Endodermal cell (in vitro differentiated cells): ENCODE measurements around the gene ILKAP. TPM values are rescaled to one million over a fixed set of nuclear protein-coding genes. Genes with fewer than 3 reads are reported as not detected.

ENCODE experiments used
- DNase-seq: peaks from one replicate; pipeline ENCODE4 v3.0.0-alpha.2; 2017
- H3K27ac ChIP-seq: 2 replicates; pipeline ENCODE4 v1.5.1; 2013; ENCODE audit warnings: mild to moderate bottlenecking, low read depth, low read length, moderate library complexity
- H3K27me3 ChIP-seq: 2 replicates; pipeline ENCODE4 v1.6.1; 2013; ENCODE audit warnings: mild to moderate bottlenecking, low read length, moderate library complexity; ENCODE audit not compliant: insufficient read depth, control insufficient read depth, poor library complexity, severe bottlenecking
- H3K36me3 ChIP-seq: 2 replicates; pipeline ENCODE4 v1.7.0; 2013; ENCODE audit warnings: mild to moderate bottlenecking, low read length, moderate library complexity; ENCODE audit not compliant: control insufficient read depth, insufficient read depth
- H3K4me1 ChIP-seq: one replicate; pipeline ENCODE4 v1.7.0; 2013; ENCODE audit warnings: low read length; ENCODE audit not compliant: control insufficient read depth, insufficient read depth
- H3K4me3 ChIP-seq: 2 replicates; pipeline ENCODE4 v1.5.1; 2013; ENCODE audit warnings: mild to moderate bottlenecking, low read length, moderate library complexity
- H3K9ac ChIP-seq: 2 replicates; pipeline ENCODE4 v1.6.1; 2013; ENCODE audit warnings: mild to moderate bottlenecking, low read length, moderate library complexity; ENCODE audit not compliant: poor library complexity, severe bottlenecking; ENCODE audit errors: extremely low read depth
- H3K9me3 ChIP-seq: 2 replicates; pipeline ENCODE4 v1.6.1; 2013; ENCODE audit warnings: mild to moderate bottlenecking, low read length, moderate library complexity; ENCODE audit not compliant: control insufficient read depth
- H3K27ac Mint-ChIP-seq: 2 replicates; pipeline ENCODE4 v1.8.0; 2020; ENCODE audit warnings: mixed read lengths
- H3K27me3 Mint-ChIP-seq: 2 replicates; pipeline ENCODE4 v1.8.0; 2021; ENCODE audit warnings: mild to moderate bottlenecking, mixed read lengths; ENCODE audit not compliant: insufficient read depth
- H3K36me3 Mint-ChIP-seq: 2 replicates; pipeline ENCODE4 v1.8.0; 2020; ENCODE audit warnings: low read depth, mixed read lengths
- H3K4me1 Mint-ChIP-seq: 2 replicates; pipeline ENCODE4 v1.8.0; 2020; ENCODE audit warnings: mixed read lengths
- H3K4me3 Mint-ChIP-seq: 2 replicates; pipeline ENCODE4 v1.8.0; 2020; ENCODE audit warnings: mild to moderate bottlenecking, moderate library complexity, mixed read lengths
- H3K9me3 Mint-ChIP-seq: 2 replicates; pipeline ENCODE4 v1.8.0; 2020; ENCODE audit warnings: mild to moderate bottlenecking, mixed read lengths
- WGBS, 2 experiments: methylation state at CpG; one replicate each; pipeline versions ENCODE4 v1.1.5 to v1.1.7; 2013; ENCODE audit warnings: missing lambda C conversion rate in 2 of 2, mixed read lengths in 1 of 2; ENCODE audit not compliant: insufficient coverage in 1 of 2, insufficient read length in 1 of 2; 5-methylcytosine and 5-hydroxymethylcytosine counted together
- total RNA-seq, 2 donors: library from RNA; stranded (reverse); fragmentation: NEBNext Ultra II Directional in 1 of 2; extraction: Animal tissue kit (Norgen Biotek cat#: 25700) in 1 of 2; gene quantifications; 2 replicates in 1 of 2; 3 replicates in 1 of 2; pipeline ENCODE4 v1.2.1, GENCODE V29; 2021
- TF ChIP-seq, protein P1 (sequence below): fragments of 200-600 bp; sonication (generic); conservative IDR thresholded peaks from 2 replicates; pipeline ENCODE4 v1.5.0; 2021; ENCODE audit warnings: antibody characterized with exemption, mild to moderate bottlenecking

ILKAP gene
- total RNA-seq, 2 donors from 2014 or later = 40.9 to 46.4 TPM

DNA sequence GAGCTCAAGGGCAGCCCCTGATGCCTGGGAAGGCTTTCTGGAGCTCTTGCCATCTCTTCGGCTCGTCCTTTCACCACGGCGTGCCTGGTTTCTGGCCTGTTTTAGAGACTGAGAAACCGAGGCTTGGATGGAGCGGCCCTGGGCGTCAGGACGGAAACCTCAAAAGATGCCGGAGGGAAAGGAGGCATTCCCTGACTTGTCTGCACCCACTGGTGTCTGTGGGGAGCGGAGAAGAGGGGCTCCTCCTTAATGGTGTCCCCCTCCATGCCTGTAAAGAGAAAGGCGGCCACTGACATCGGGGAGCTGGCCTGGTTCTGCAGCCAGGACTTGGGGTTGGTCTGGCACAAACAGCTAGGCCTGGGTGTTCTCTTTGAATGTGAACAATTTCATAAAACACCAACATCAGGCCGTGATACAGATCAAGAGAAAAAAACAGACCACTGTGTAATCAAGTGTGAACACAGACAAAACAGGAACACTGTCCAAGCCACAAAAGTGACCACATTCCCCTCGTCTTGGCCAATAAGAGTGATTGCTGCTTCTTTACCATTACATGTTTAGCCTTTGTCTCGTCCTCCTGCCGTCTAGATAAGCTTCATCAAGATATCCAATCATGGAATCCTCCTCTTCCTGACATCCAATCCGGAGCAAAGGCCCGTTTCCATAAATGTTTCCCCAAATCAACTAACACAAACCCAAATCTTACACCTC lies 633 bp upstream of the ILKAP start:
- Histone ChIP-seq H3K9ac (peak overlapping the region; percentile 40), H3K4me1 (peaks cover 2% of the 10 kb centered on the region), H3K9me3 (peaks cover 14% of the 10 kb centered on the region), H3K27me3 (peaks cover 20% of the 10 kb centered on the region), H3K36me3 (no peaks in the 10 kb centered on the region), H3K27ac (peak overlapping the region; percentile 71), H3K4me3 (peak overlapping the region; percentile 81)
- H3K4me3 Mint-ChIP-seq = peak overlapping the region; percentile 81
- H3K9me3 Mint-ChIP-seq = peaks cover 10% of the 10 kb centered on the region
- peaks cover 10% of the 10 kb centered on the region for H3K27me3 Mint-ChIP-seq
- no peaks in the 10 kb centered on the region for H3K36me3 Mint-ChIP-seq
- no peak for DNase-seq
- H3K4me1 Mint-ChIP-seq = peaks cover 13% of the 10 kb centered on the region
- TF ChIP-seq, protein P1, sequence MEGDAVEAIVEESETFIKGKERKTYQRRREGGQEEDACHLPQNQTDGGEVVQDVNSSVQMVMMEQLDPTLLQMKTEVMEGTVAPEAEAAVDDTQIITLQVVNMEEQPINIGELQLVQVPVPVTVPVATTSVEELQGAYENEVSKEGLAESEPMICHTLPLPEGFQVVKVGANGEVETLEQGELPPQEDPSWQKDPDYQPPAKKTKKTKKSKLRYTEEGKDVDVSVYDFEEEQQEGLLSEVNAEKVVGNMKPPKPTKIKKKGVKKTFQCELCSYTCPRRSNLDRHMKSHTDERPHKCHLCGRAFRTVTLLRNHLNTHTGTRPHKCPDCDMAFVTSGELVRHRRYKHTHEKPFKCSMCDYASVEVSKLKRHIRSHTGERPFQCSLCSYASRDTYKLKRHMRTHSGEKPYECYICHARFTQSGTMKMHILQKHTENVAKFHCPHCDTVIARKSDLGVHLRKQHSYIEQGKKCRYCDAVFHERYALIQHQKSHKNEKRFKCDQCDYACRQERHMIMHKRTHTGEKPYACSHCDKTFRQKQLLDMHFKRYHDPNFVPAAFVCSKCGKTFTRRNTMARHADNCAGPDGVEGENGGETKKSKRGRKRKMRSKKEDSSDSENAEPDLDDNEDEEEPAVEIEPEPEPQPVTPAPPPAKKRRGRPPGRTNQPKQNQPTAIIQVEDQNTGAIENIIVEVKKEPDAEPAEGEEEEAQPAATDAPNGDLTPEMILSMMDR = no peak
- peak overlapping the region; percentile 52 for H3K27ac Mint-ChIP-seq
- 77 to 81% methylated on average over 12 to 18 of the region's 18 CpGs for WGBS, 2 experiments

GRCh38 chr2:238202326-238203093 lies 985 bp downstream of the ILKAP start:
- DNase-seq = peak; percentile 67
- H3K4me3 ChIP-seq = peak overlapping the region; percentile 94
- no peak overlapping the region for H3K27ac ChIP-seq
- Mint-ChIP-seq H3K4me3 (peak overlapping the region; percentile 81), H3K4me1 (peaks cover 16% of the 10 kb centered on the region), H3K27me3 (peaks cover 10% of the 10 kb centered on the region), H3K36me3 (no peaks in the 10 kb centered on the region), H3K9me3 (peaks cover 10% of the 10 kb centered on the region), H3K27ac (peak overlapping the region; percentile 35)
- 17 to 20% methylated on average over 17 to 27 of the region's 27 CpGs for WGBS, 2 experiments
- H3K4me1 ChIP-seq = peaks cover 2% of the 10 kb centered on the region
- TF ChIP-seq, protein P1 = no peak
- H3K9ac ChIP-seq = peak overlapping the region; percentile 69
- peaks cover 4% of the 10 kb centered on the region for H3K27me3 ChIP-seq
- no peaks in the 10 kb centered on the region for H3K36me3 ChIP-seq
- H3K9me3 ChIP-seq = peaks cover 14% of the 10 kb centered on the region

- Histone ChIP-seq H3K9me3 (no peaks in the 10 kb centered on the region), H3K4me1 (no peaks in the 10 kb centered on the region), H3K9ac (no peak overlapping the region), H3K4me3 (no peak overlapping the region), H3K36me3 (peaks cover 84% of the 10 kb centered on the region), H3K27me3 (no peaks in the 10 kb centered on the region), H3K27ac (no peak overlapping the region)
- H3K27me3 Mint-ChIP-seq = no peaks in the 10 kb centered on the region
- H3K36me3 Mint-ChIP-seq = peaks cover 76% of the 10 kb centered on the region
- H3K27ac Mint-ChIP-seq = no peak overlapping the region
- H3K4me3 Mint-ChIP-seq = no peak overlapping the region
- 89 to 97% methylated on average over 2 of the region's 2 CpGs for WGBS, 2 experiments
- DNase-seq = no peak
- TF ChIP-seq, protein P1 = no peak
- H3K4me1 Mint-ChIP-seq = no peaks in the 10 kb centered on the region
- no peaks in the 10 kb centered on the region for H3K9me3 Mint-ChIP-seq
Observed at GRCh38 chr2:238190445-238190844, 13.1 kb downstream of the ILKAP start.
